WTC11 (cell line): ENCODE measurements around the gene AIF1. TPM values are rescaled to one million over a fixed set of nuclear protein-coding genes. Genes with fewer than 3 reads are reported as not detected.
A peak's percentile ranks its signal among the peaks of the same experiment; 100 is the strongest.

Experiments used
- ATAC-seq: fragments of 200-7000 bp; cut with Tn5 transposase; 2 replicates; pipeline ENCODE4 v1.10.0; 2021; ENCODE audit warnings: mild to moderate bottlenecking, moderate library complexity
- CTCF ChIA-PET: fragments of 300-600 bp; sonication (Branson Sonifier 250); formaldehyde crosslinking; loops from one replicate; lab custom pipeline; 2021; ENCODE audit warnings: antibody characterized with exemption; lab: Charles Lee
- POLR2A ChIA-PET: fragments of 350-600 bp; sonication (Branson Sonifier 250); formaldehyde crosslinking; loops from one replicate; lab custom pipeline; 2021; ENCODE audit warnings: antibody characterized with exemption; lab: Charles Lee
- DNase-seq: peaks from one replicate; pipeline ENCODE4 v3.0.0; 2021; ENCODE audit warnings: low spot score
- H3K27ac Mint-ChIP-seq: 2 replicates; pipeline ENCODE4 v1.8.0; 2021; ENCODE audit warnings: mixed read lengths
- H3K27me3 Mint-ChIP-seq: 2 replicates; pipeline ENCODE4 v1.8.0; 2021; ENCODE audit warnings: low read depth, mild to moderate bottlenecking, moderate library complexity, mixed read lengths
- H3K36me3 Mint-ChIP-seq: 2 replicates; pipeline ENCODE4 v1.8.0; 2021; ENCODE audit warnings: mixed read lengths
- H3K4me1 Mint-ChIP-seq: 2 replicates; pipeline ENCODE4 v1.8.0; 2022; ENCODE audit warnings: mixed read lengths
- H3K4me3 Mint-ChIP-seq: 2 replicates; pipeline ENCODE4 v1.8.0; 2021; ENCODE audit warnings: mild to moderate bottlenecking, moderate library complexity, mixed read lengths
- H3K9me3 Mint-ChIP-seq: 2 replicates; pipeline ENCODE4 v1.8.0; 2021; ENCODE audit warnings: mixed read lengths
- CBFB ChIP-seq: sonication (generic); formaldehyde crosslinking; IDR thresholded peaks from 2 replicates; pipeline ENCODE4 v1.8.1; 2022; ENCODE audit warnings: mild to moderate bottlenecking, low read depth, missing genetic modification reagents
- CREB1 ChIP-seq: sonication (generic); formaldehyde crosslinking; IDR thresholded peaks from 2 replicates; pipeline ENCODE4 v1.8.0; 2023; ENCODE audit warnings: mild to moderate bottlenecking, missing genetic modification reagents
- CREM ChIP-seq: sonication (generic); formaldehyde crosslinking; IDR thresholded peaks from 2 replicates; pipeline ENCODE4 v1.8.1; 2022; ENCODE audit warnings: mild to moderate bottlenecking, missing genetic modification reagents, moderate library complexity
- EMX1 ChIP-seq: fragments of 250-450 bp; sonication (Bioruptor Pico); IDR thresholded peaks from 2 replicates; pipeline ENCODE4 v1.8.0; 2021; ENCODE audit warnings: mild to moderate bottlenecking
- ESRRA ChIP-seq: sonication (generic); formaldehyde crosslinking; IDR thresholded peaks from 2 replicates; pipeline ENCODE4 v1.8.1; 2022; ENCODE audit warnings: mild to moderate bottlenecking, missing genetic modification reagents, borderline replicate concordance
- KAT7 ChIP-seq: sonication (generic); formaldehyde crosslinking; IDR thresholded peaks from 2 replicates; pipeline ENCODE4 v1.8.1; 2023; ENCODE audit warnings: missing genetic modification reagents, mild to moderate bottlenecking, borderline replicate concordance
- MYBL2 ChIP-seq: sonication (generic); formaldehyde crosslinking; IDR thresholded peaks from 2 replicates; pipeline ENCODE4 v1.8.1; 2023; ENCODE audit warnings: mild to moderate bottlenecking, moderate library complexity, missing genetic modification reagents
- NFE2L1 ChIP-seq: sonication (generic); formaldehyde crosslinking; IDR thresholded peaks from 2 replicates; pipeline ENCODE4 v1.8.1; 2023; ENCODE audit warnings: missing genetic modification reagents
- OVOL2 ChIP-seq: fragments of 250-450 bp; sonication (Bioruptor Pico); IDR thresholded peaks from 2 replicates; pipeline ENCODE4 v1.9.0; 2021; ENCODE audit warnings: mild to moderate bottlenecking, borderline replicate concordance
- SP1 ChIP-seq: sonication (generic); formaldehyde crosslinking; conservative IDR thresholded peaks from 2 replicates; pipeline ENCODE4 v1.8.1; 2022; ENCODE audit warnings: missing genetic modification reagents
- TCF7 ChIP-seq: sonication (generic); formaldehyde crosslinking; IDR thresholded peaks from 2 replicates; pipeline ENCODE4 v1.8.0; 2022; ENCODE audit warnings: mild to moderate bottlenecking, low read depth, missing genetic modification reagents, moderate library complexity
- ZBTB21 ChIP-seq: sonication (generic); formaldehyde crosslinking; IDR thresholded peaks from 2 replicates; pipeline ENCODE4 v1.8.1; 2023; ENCODE audit warnings: mild to moderate bottlenecking, missing genetic modification reagents, borderline replicate concordance
- ZNF121 ChIP-seq: sonication (generic); formaldehyde crosslinking; IDR thresholded peaks from 2 replicates; pipeline ENCODE4 v1.8.0; 2023; ENCODE audit warnings: missing genetic modification reagents
- ZNF219 ChIP-seq: sonication (generic); formaldehyde crosslinking; IDR thresholded peaks from 2 replicates; pipeline ENCODE4 v1.8.0; 2023; ENCODE audit warnings: missing genetic modification reagents, mild to moderate bottlenecking, borderline replicate concordance
- ZNF263 ChIP-seq: sonication (generic); formaldehyde crosslinking; IDR thresholded peaks from 2 replicates; pipeline ENCODE4 v1.8.1; 2022; ENCODE audit warnings: low read depth, mild to moderate bottlenecking, moderate library complexity, missing genetic modification reagents
- total RNA-seq: library from RNA; stranded (reverse); gene quantifications from 3 replicates; pipeline ENCODE4 v1.2.3, GENCODE V29; 2021
- TF ChIP-seq, protein P1 (sequence below): sonication (generic); formaldehyde crosslinking; IDR thresholded peaks from 2 replicates; pipeline ENCODE4 v1.8.0; 2023; ENCODE audit warnings: mild to moderate bottlenecking, missing genetic modification reagents
- TF ChIP-seq, protein P2 (sequence below): sonication (generic); formaldehyde crosslinking; IDR thresholded peaks from 2 replicates; pipeline ENCODE4 v1.8.1; 2022; ENCODE audit warnings: mild to moderate bottlenecking, missing genetic modification reagents, moderate library complexity, borderline replicate concordance
- TF ChIP-seq, protein P3 (sequence below): sonication (generic); formaldehyde crosslinking; IDR thresholded peaks from 2 replicates; pipeline ENCODE4 v1.8.0; 2023; ENCODE audit warnings: missing genetic modification reagents
- TF ChIP-seq, protein P4 (sequence below): sonication (generic); formaldehyde crosslinking; IDR thresholded peaks from 2 replicates; pipeline ENCODE4 v1.8.1; 2022; ENCODE audit warnings: missing genetic modification reagents, borderline replicate concordance
- TF ChIP-seq, protein P5 (sequence below): sonication (generic); formaldehyde crosslinking; conservative IDR thresholded peaks from 2 replicates; pipeline ENCODE4 v1.8.1; 2022; ENCODE audit warnings: mild to moderate bottlenecking, missing genetic modification reagents
- TF ChIP-seq, protein P6 (sequence below): sonication (generic); formaldehyde crosslinking; IDR thresholded peaks from 2 replicates; pipeline ENCODE4 v1.8.1; 2022; ENCODE audit warnings: mild to moderate bottlenecking, moderate library complexity, missing genetic modification reagents

Gene AIF1
- total RNA-seq, 1 experiment from 2014 or later: 5.4 TPM

DNA sequence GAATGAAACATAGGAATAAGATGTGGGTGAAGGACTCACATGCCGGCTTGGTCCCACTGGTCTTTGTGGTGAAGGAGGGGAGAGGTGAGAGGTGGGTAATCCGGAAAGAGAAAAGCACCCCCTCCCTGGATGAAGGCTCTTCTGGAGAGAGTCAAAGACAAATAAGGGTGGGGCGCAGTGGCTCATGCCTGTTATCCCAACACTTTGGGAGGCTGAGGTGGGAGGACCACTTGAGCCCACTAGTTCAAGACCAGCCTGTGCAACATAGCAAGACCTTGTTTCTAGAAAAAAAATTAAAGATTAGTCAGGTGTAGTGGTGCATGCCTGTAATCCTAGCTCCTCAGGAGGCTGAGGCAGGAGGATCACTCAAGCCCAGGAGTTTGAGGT lies 35.9 kb upstream of the AIF1 start:
- Mint-ChIP-seq H3K27ac (no peak overlapping the region; the same call in 1 of the 2 replicates), H3K4me3 (no peak overlapping the region), H3K36me3 (no peaks in the 10 kb centered on the region), H3K9me3 (no peaks in the 10 kb centered on the region), H3K27me3 (peaks cover 54% of the 10 kb centered on the region), H3K4me1 (peaks cover 39% of the 10 kb centered on the region)
- DNase-seq (no peak), ATAC-seq (no peak)
- TF ChIP-seq ZNF263 (CRISPR knock-in tag): no peak
- TF ChIP-seq CREM (CRISPR knock-in tag): no peak
- no peak for TF ChIP-seq ZNF219 (CRISPR knock-in tag)
- TF ChIP-seq, protein P1, sequence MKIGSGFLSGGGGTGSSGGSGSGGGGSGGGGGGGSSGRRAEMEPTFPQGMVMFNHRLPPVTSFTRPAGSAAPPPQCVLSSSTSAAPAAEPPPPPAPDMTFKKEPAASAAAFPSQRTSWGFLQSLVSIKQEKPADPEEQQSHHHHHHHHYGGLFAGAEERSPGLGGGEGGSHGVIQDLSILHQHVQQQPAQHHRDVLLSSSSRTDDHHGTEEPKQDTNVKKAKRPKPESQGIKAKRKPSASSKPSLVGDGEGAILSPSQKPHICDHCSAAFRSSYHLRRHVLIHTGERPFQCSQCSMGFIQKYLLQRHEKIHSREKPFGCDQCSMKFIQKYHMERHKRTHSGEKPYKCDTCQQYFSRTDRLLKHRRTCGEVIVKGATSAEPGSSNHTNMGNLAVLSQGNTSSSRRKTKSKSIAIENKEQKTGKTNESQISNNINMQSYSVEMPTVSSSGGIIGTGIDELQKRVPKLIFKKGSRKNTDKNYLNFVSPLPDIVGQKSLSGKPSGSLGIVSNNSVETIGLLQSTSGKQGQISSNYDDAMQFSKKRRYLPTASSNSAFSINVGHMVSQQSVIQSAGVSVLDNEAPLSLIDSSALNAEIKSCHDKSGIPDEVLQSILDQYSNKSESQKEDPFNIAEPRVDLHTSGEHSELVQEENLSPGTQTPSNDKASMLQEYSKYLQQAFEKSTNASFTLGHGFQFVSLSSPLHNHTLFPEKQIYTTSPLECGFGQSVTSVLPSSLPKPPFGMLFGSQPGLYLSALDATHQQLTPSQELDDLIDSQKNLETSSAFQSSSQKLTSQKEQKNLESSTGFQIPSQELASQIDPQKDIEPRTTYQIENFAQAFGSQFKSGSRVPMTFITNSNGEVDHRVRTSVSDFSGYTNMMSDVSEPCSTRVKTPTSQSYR (CRISPR knock-in tag): no peak
- no peak for TF ChIP-seq MYBL2 (CRISPR knock-in tag)
- TF ChIP-seq, protein P2, sequence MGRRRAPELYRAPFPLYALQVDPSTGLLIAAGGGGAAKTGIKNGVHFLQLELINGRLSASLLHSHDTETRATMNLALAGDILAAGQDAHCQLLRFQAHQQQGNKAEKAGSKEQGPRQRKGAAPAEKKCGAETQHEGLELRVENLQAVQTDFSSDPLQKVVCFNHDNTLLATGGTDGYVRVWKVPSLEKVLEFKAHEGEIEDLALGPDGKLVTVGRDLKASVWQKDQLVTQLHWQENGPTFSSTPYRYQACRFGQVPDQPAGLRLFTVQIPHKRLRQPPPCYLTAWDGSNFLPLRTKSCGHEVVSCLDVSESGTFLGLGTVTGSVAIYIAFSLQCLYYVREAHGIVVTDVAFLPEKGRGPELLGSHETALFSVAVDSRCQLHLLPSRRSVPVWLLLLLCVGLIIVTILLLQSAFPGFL (CRISPR knock-in tag): no peak
- no peak for TF ChIP-seq CBFB
- no peak for TF ChIP-seq ESRRA (CRISPR knock-in tag)
- no peak for TF ChIP-seq KAT7 (CRISPR knock-in tag)
- ChIA-PET CTCF (interaction anchor here (3.1 to 15.1 kb wide), 2 partner anchors 19 to 28 kb away, joined by 13 to 293 read pairs; partner anchors contain the start of gene NCR3), POLR2A (interaction anchor here (0.5 kb wide), 1 partner anchor 16 kb away, joined by 3 read pairs; no protein-coding TSS in a partner anchor)

DNA sequence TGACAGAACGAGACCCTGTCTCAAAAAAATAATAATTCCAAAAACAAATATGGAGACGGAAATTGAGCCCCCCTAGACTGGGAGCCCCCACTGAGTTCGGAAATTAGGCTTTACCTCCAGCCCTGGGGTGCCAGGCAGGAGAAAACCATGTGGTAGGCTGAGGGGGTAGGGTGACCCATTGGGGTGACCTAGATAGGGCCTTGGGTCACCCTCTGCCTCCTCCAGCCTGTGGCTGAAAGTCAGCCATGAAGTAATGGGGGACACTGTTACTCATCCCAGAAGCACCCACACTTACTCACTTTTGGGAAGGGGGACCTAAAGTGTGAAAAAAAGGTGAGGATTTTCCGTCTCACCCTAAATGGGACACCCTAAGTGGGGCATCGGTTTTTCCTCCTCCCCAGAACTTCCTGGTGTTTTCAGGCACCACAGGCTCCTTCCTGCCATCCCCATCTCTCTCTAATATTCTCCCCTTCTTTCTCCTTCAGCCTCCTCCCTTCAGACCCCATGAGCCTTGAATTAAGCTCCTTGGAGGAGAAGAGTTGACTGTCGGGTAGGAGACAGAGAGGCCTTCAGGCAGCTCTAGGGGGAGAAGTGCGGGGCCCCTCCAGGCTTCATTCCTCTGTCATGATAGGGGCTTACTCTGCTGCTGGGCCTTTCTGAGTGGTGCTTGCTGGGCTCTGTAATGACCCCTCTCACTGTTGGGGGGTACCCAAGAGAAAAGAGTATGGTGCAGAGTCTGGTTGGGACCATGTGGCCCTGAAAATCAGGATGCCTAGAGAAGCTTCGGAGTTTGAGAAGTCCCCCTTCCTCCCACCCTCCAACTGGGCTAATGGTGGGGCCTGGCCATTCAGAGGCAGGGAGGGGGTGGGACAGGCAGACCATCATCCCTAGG lies 35.2 kb upstream of the AIF1 start:
- H3K27ac Mint-ChIP-seq: no peak overlapping the region
- TF ChIP-seq, protein P3, sequence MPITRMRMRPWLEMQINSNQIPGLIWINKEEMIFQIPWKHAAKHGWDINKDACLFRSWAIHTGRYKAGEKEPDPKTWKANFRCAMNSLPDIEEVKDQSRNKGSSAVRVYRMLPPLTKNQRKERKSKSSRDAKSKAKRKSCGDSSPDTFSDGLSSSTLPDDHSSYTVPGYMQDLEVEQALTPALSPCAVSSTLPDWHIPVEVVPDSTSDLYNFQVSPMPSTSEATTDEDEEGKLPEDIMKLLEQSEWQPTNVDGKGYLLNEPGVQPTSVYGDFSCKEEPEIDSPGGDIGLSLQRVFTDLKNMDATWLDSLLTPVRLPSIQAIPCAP (CRISPR knock-in tag): no peak
- TF ChIP-seq TCF7 (CRISPR knock-in tag) (no peak), ZNF121 (CRISPR knock-in tag) (no peak), CREB1 (no peak), OVOL2 (no peak)
- no peaks in the 10 kb centered on the region for H3K9me3 Mint-ChIP-seq
- ChIA-PET POLR2A (interaction anchor here (0.6 to 1.5 kb wide), 3 partner anchors 28 to 38 kb away, joined by 3 to 5 read pairs (median 4); partner anchors contain the start of genes ATP6V1G2, DDX39B and NFKBIL1), CTCF (interaction anchor here (0.6 to 15.1 kb wide), 21 partner anchors 10 to 190 kb away, joined by 3 to 293 read pairs (median 5); partner anchors contain the start of genes ATP6V1G2, C6orf47, DDX39B and MICB)
- peaks cover 35% of the 10 kb centered on the region for H3K4me1 Mint-ChIP-seq
- DNase-seq: no peak
- H3K4me3 Mint-ChIP-seq: peak overlapping the region; percentile 92
- peaks cover 54% of the 10 kb centered on the region for H3K27me3 Mint-ChIP-seq
- no peaks in the 10 kb centered on the region for H3K36me3 Mint-ChIP-seq
- ATAC-seq: no peak

DNA sequence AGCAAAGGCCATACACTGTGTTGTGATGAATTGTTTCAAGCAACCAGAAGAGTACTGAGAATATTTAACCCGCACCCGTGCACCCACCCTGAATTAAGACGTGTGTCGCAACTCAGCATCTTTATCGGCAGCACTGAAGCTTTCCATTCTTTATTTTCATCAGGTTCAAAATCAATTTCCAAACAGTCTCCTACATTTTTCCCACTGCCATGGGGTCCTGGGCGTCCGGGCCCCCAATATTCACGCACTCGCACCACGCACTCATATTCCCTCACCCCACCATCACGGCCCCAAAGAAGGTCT lies 34.6 kb upstream of the AIF1 start:
- ATAC-seq (no peak), DNase-seq (no peak)
- POLR2A ChIA-PET: interaction anchor here (0.6 to 1.5 kb wide), 4 partner anchors 23 to 39 kb away, joined by 3 to 5 read pairs (median 4); partner anchors contain the start of genes ATP6V1G2, DDX39B and NFKBIL1
- peaks cover 53% of the 10 kb centered on the region for H3K27me3 Mint-ChIP-seq
- no peaks in the 10 kb centered on the region for H3K36me3 Mint-ChIP-seq
- H3K27ac Mint-ChIP-seq: no peak overlapping the region
- no peaks in the 10 kb centered on the region for H3K9me3 Mint-ChIP-seq
- peak overlapping the region; percentile 92 for H3K4me3 Mint-ChIP-seq
- CTCF ChIA-PET: interaction anchor here (0.6 to 15.1 kb wide), 26 partner anchors 9 to 282 kb away, joined by 3 to 293 read pairs (median 4); partner anchors contain the start of genes ATP6V1G2, C6orf47, DDX39B and MICB
- peaks cover 35% of the 10 kb centered on the region for H3K4me1 Mint-ChIP-seq
- TF ChIP-seq EMX1 (CRISPR knock-in tag) (no peak), SP1 (CRISPR knock-in tag) (no peak), ZNF263 (CRISPR knock-in tag) (no peak), ZBTB21 (CRISPR knock-in tag) (no peak), NFE2L1 (CRISPR knock-in tag) (no peak), ZNF121 (CRISPR knock-in tag) (no peak)
- TF ChIP-seq, protein P4, sequence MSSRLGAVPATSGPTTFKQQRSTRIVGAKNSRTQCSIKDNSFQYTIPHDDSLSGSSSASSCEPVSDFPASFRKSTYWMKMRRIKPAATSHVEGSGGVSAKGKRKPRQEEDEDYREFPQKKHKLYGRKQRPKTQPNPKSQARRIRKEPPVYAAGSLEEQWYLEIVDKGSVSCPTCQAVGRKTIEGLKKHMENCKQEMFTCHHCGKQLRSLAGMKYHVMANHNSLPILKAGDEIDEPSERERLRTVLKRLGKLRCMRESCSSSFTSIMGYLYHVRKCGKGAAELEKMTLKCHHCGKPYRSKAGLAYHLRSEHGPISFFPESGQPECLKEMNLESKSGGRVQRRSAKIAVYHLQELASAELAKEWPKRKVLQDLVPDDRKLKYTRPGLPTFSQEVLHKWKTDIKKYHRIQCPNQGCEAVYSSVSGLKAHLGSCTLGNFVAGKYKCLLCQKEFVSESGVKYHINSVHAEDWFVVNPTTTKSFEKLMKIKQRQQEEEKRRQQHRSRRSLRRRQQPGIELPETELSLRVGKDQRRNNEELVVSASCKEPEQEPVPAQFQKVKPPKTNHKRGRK: no peak
- TF ChIP-seq, protein P5, sequence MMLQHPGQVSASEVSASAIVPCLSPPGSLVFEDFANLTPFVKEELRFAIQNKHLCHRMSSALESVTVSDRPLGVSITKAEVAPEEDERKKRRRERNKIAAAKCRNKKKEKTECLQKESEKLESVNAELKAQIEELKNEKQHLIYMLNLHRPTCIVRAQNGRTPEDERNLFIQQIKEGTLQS (CRISPR knock-in tag): no peak
- TF ChIP-seq, protein P6, sequence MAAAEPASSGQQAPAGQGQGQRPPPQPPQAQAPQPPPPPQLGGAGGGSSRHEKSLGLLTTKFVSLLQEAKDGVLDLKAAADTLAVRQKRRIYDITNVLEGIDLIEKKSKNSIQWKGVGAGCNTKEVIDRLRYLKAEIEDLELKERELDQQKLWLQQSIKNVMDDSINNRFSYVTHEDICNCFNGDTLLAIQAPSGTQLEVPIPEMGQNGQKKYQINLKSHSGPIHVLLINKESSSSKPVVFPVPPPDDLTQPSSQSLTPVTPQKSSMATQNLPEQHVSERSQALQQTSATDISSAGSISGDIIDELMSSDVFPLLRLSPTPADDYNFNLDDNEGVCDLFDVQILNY (CRISPR knock-in tag): no peak
